Loucy (cell line): Measurements from ENCODE around the gene NTSR2.

Source experiments
- EZH2phosphoT487 ChIP-seq: fragments of 200-600 bp; IDR thresholded peaks from 2 replicates; pipeline ENCODE4 v1.6.1; 2018; ENCODE audit warnings: antibody characterized with exemption, mild to moderate bottlenecking, moderate library complexity, borderline replicate concordance
- TF ChIP-seq, protein P1 (sequence below): fragments of 200-600 bp; sonication (generic); conservative IDR thresholded peaks from 2 replicates; pipeline ENCODE4 v1.5.1; 2014; ENCODE audit warnings: mild to moderate bottlenecking, antibody characterized with exemption, low read length

DNA sequence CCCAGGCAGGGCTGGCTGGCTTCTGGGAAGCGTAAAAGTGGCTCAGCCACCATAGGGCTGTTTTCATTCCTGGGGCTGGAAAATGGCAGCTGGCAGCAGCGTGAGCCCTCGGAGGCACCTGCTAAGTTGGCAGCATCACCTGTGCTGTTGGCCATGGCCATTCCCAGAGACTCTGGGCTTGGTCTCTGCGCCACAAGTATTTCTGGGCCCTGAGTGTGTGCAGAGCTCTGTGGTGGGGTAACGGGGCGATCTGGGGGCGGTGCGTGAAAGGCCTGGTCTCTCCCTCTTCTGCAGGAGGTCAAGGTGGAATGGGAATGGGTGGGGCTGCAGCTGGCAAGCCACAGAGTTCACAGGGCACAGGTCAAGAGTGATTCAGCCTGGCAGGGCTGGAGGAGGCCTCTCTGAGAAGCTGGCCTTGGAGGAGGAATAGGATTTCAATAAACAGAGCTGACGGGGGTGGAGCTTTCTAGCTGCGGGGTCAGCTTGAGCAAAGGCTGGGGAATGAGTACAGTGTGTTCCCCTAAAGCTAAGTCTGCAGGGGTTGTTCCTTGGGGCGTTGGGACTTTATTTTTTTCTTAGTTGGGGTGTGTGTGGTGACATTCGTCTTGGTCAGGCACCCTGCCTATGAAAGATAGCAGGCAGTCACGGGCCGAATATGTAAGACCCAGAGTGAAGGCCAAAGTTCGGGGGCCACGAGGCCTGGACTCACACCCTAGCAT is 10.3 kb upstream of the NTSR2 start:
- TF ChIP-seq, protein P1, sequence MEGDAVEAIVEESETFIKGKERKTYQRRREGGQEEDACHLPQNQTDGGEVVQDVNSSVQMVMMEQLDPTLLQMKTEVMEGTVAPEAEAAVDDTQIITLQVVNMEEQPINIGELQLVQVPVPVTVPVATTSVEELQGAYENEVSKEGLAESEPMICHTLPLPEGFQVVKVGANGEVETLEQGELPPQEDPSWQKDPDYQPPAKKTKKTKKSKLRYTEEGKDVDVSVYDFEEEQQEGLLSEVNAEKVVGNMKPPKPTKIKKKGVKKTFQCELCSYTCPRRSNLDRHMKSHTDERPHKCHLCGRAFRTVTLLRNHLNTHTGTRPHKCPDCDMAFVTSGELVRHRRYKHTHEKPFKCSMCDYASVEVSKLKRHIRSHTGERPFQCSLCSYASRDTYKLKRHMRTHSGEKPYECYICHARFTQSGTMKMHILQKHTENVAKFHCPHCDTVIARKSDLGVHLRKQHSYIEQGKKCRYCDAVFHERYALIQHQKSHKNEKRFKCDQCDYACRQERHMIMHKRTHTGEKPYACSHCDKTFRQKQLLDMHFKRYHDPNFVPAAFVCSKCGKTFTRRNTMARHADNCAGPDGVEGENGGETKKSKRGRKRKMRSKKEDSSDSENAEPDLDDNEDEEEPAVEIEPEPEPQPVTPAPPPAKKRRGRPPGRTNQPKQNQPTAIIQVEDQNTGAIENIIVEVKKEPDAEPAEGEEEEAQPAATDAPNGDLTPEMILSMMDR, result no peak
- TF ChIP-seq EZH2phosphoT487, result no peak
